SK-N-DZ (cell line): ENCODE measurements around the gene LILRB3. TPM values are rescaled to one million over a fixed set of nuclear protein-coding genes. Genes with fewer than 3 reads are reported as not detected.
"Not testable (repeated sequence)": the region's sequence is repeated elsewhere in the genome, so short reads cannot be mapped to it uniquely, and the experiment has no call there.

Experiments used
- DNase-seq: peaks from one replicate; pipeline ENCODE4 v3.0.0-alpha.2; 2015; ENCODE audit warnings: low spot score
- polyA plus RNA-seq, 2 experiments: library from polyadenylated mRNA; depleted of rRNA; stranded (reverse); fragments of >200 nt; gene quantifications; 2 replicates each; pipeline ENCODE4 v1.2.3, GENCODE V29; 2014

LILRB3 gene
- not detected in 2 replicates for polyA plus RNA-seq (2014; cell fraction: cytosol; rRNA removed)
- not detected in 2 replicates for polyA plus RNA-seq (2014; cell fraction: nucleus; rRNA removed)

DNA sequence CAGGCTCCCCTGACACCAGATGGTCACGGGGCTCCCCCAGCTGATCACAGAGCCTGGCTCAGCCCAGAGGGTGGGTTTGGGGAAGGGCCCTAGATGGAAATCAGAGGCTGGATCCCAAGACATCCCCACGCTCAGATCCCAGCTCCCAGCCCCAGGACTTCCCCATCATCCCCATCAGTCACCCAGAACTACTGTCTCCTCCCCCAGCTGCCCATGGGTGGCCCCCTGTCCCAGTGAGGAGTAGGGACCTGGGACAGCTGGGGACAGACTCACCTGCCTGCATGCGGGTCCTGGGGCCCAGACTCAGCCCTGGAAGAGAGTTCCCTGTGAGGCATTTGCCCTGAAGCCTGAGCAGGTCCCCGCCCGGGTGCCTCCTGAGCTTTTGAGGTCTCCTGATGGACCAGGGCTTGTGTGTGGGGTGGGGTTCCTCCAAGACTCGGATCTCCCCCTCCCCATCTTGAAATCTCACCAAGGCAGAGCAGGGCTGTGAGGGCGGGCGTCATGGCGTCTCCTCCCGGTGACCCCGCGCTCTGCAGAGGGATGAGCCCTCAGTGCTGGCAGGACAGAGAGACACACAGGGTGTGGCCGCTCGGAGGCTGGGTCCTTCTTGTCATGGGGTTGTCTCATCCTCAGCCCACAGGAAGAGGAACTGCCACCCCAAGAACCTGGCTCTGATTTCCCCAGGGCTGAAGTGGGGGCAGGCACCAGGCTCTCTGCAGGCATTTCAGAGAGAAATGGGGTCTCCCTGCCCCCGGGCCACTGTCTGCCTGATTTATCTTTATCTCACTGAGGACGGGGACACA lies at the start of gene LILRB3:
Gene LILRB3 (minus strand): TSS at position 534 of the 803 bp plus-strand sequence. CDS start 31 bp downstream, at position 503.
- DNase-seq = not testable (repeated sequence)

DNA sequence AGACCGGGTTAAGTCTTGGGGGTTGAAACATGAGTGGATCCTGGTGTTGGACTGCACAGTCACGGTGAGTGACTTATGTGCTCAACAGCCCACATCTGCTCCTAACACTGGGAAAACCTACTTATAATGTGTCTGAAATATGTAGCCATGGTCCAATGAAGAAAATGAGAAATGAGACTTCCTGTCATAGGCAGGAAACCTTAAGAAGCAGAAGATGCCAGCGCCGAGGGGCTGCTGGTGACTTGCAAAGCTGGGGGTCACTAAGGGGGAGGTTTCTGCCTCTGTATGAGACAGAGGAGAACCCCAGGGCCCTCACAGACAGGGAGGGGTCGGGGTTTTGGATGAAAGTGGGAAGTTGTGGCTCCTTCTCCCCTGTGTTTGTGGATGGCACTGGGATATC lies 49.4 kb upstream of the LILRB3 start:
- DNase-seq = not testable (repeated sequence)

DNA sequence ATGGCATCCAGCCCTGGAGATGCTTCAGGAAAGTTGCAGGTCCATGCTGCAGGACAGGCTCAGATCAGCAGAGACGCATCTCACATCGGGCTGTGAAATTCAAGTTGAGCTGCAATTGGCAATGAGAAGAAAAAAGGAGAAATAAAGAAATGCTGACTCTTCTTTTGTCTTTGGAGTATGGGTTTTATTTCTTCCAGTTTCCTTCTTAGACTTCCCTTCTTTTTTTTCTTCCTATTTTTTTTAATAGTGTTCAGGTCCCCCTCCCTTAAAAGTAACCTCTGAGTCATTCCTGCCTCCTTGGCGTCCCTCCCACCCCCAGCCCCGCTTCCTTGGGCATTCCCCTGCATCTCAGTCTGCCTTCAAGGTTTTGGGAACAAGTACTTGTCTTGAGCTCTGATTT lies 48.8 kb upstream of the LILRB3 start:
- DNase-seq = not testable (repeated sequence)

DNA sequence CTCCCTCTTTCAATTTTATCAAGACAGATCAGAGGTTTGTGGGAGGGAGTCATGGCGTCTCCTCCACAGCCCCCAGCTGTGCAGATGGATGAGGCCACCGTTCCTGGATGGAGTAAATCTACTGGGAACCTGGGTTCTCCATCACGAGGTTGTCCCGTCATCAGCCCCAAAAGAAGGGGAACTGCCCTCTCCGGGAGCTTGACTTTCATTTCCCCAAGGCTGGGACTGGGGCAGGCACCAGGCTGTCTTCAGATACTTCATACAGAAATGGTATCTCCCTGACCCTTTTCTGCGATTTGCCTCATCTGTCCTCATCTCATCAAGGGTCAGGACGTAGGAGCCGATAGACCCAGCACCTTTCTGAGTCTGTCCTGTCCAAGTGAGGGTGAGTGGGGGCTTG lies 48.3 kb upstream of the LILRB3 start:
- no peak for DNase-seq

DNA sequence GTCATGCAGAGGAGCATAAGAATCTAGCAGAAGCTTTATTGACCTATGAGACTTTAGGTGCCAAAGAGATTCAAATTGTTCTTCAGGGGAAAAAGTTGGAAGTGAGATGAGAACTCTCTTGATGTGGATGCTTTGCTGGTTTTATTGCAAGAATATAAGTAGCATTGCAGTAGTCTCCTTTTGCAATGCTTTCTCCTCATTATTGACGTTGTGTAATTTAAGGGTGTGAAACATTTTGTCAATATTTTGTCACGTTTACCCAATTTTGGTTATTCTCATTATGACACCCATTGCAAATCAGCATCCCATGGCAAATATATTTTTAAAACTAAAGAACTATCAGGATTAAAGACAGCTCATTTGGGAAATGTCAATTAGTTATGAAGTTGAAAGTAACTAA lies 46.1 kb upstream of the LILRB3 start:
- no peak for DNase-seq

DNA sequence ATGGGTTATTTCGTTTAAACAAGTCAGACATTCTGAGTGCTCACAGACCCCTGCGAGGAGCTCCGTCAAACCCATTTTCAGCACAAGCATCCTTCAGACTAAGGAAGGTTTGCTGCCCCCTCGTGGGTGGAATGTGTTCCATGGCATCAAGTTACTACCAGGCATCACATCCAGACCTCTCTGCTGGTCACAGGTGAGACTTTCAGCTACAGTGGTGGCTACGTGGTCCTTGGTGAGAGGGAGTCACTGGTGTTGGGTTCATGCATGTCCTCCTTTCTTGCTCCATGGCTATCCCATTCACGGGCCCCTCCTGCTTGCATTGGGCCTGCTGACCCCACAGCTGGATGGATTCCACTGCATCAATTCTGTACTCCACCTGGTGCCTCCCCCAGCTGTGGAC lies 43.3 kb upstream of the LILRB3 start:
- peak; percentile 52 for DNase-seq

DNA sequence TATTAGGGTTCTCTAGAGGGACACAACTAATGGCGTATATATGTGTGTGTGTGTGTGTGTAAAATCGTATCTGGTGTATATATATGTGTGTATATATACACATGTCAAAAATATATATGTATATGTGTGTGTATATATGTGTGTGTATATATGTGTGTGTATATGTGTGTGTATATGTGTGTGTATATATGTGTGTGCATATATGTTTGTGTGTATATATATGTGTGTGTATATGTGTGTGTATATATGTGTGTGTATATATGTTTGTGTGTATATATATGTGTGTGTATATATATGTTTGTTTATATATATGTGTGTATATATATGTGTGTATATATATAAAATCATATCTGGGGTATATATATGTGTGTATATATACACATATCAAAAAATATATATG lies 39.7 kb upstream of the LILRB3 start:
- DNase-seq = no peak

DNA sequence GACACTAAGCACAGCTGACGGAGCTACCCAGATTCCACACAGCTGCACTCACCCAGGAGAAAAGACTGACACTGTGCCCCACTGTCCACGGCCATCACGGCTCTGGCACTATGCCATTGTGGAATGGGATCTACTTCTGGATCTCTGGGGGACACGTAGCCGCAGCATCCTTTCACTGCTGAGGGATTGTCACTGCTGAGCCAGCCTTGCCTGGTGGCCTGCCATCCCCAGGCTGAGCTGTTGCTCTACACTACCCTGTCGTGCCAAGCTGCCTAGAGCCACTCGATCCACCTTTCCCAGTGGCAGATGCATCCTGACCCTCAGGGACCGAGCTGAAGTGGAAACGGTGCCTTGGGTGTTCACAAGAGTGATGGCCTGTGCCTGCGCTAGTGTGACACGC lies 39.3 kb upstream of the LILRB3 start:
- DNase-seq = no peak

DNA sequence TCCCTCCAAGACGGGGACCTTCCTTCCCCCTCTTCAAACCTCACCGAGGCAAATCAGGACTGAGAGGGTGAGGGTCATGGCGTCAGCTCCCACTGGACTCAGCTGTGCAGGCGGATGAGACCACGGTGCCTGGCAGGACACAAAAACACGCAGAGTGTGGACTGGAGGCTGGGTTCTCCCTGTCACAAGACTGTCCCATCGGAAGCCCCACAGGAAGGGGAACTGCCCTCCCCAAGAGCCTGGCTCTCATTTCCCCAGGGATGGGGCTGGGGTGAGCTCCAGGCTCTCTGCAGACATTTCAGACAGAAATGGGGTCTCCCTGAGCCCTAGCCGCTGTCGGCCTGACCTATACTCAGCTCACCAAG lies 34.3 kb upstream of the LILRB3 start, which contains the start of gene LILRB5:
Gene LILRB5 (minus strand): TSS at position 158 of the 365 bp plus-strand sequence. CDS start 80 bp downstream, at position 78.
- no peak for DNase-seq

DNA sequence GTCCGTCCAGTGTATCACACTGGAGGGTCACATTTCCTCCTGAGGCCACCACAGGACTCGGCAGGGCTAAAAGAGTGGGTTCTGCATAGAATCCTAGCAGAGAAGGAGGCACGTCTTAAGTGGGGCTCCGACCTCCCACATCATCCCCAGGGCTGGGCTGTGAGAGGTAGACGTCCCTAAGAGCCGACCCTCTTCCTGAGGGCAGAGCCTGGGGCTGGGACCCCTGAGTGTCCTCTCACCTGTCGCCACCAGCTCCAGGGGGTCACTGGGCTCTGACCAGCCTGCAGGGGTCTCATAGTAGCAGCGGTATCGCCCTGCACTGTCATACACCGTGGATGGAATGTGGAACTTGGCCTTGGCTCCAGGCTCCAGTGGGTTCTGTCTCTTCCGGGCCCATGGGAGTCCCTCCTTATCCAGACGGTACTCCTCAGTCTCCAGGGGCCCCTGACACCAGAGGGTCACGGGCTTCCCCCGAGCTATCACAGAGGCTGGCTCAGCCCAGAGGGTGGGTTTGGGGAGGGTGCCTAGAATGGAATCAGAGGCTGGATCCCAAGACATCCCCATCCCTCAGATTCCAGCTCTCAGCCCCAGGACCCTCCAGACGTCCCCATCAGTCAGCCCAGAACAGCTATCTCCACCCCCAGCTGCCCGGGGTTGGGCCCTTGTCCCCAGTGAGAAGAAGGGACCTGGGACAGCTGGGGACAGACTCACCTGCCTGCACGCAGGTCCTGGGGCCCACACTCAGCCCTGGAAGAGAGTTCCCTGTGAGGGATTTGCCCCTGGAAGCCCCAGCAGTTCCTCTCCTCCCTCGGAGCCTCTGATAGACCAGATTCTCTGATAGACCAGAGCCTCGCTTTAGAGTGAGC lies 33.7 kb upstream of the LILRB3 start:
- no peak for DNase-seq

DNA sequence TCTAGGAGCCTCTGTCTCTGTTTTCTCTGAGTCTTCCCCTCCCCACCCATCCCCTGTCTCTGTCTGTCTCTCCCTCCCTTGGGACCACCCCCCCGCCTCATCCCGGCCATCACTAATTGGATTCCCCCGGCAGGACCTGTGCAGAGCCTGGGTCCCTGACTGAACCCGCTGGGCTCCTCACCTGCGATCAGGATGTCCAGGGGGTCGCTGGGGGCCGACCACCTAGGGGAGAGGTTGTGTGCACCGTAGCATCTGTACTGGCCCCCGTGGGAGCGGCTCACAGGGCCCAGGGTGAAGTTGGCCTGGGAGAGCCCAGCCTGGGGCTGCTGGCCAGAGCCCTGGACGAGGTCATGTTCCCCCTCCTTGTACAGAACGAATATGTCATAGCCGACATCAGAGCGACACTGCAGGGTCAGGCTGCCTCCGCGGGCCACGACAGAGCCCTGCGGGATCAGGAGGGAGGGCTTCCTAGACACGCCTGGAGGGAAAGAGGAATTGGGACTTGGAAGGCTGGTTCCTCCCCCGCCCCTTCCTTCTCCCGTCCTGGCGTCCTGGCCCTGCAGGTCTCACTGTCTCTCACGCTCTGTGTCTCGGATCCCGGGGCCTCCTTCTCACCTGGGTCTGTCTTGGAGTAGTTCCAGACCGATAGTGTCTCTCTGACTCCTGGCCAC lies 32.4 kb upstream of the LILRB3 start:
- no peak for DNase-seq

DNA sequence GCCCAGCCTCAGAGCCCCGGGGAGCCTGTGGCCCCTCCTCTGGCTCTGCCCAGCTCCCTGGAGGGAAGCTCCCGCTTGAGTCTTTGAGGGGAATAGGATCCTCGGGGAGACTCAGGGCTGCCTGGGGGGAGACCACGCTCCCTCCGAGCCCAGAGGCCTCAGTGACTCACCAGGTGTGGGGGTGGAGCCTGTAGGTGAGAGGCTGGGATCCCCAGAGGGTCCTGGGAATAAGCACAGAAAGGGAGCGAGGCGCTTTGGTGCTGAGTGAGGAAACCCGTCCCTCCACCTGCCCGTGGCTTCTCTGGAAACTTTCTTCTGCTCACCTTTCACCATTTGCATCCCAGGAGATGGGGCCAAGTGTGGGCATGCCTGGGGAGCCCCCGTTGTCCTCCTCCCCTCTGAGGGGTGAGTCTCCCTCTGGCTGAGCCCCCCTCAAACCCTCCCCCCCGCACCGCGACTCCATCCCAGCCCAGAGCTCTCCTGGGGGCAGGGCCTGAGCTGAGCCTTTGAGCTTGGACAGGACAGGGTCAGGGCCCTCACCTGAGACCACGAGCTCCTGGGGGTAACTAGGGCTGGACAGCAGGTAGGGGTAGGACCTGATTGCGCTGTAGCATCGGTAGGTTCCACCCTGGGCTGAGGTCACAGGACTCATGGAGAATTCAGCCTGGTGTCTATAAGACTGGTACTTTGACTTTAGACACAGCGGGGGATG lies 31.5 kb upstream of the LILRB3 start:
- DNase-seq = no peak

DNA sequence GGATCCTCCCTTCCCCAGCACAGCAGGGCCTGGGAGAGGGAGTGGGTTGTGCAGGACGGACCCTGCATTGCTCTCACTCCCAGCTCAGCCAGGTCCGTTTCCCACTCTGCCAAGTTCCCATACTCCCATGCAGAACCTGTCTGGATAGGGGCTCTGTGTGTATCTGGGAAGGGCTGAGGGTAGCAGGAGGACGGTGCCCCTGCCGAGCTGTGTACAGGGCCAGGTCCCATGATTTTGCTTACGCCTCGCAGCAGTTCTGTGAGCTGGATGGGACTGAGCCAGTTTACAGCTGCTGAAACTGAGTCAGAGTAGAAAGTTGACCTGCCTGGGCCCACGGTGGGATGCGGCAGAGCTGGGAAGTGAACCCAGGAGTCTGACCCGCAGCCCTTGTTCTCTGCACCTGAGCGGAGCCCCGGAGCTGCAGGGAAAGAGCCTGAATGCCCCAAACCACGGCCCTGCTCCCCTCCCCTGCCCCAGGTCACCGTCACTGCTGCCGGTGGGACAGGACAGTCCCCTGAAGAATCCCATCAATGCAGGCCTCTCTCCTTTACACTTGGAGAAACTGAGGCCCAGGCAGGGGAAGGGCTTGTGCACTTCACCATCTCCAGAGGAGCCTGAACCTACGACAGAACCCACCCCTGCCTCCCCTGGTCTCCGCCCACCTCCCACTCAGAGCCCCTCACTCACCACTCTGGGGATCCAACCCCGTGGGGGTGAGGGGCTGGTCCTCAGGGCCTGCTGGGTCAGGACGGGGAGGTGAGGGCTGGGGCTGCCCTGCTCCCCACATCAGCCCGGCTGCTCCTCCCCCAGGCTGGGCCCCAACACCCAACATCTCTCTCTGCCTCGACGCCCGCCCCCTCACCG lies 30.8 kb upstream of the LILRB3 start:
- no peak for DNase-seq

DNA sequence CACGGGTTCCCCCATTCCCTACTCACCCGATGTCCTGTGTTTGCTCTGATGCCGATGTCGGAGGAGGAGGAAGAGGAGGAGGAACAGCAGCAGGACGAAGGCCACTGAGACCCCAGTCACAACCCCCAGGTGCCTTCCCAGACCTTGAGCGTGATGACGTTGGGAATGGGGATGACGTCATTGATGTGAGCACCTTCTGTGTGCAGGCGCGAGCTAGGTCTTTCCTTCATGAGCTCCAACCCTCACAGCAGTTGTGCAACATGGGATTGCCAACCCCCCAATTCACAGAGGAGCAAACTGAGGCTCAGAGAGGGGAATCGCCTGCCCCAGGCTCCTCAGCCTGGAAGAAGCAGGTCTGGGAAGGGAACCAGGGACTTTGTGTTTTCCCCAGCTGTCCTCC lies 30.0 kb upstream of the LILRB3 start:
- DNase-seq = no peak

DNA sequence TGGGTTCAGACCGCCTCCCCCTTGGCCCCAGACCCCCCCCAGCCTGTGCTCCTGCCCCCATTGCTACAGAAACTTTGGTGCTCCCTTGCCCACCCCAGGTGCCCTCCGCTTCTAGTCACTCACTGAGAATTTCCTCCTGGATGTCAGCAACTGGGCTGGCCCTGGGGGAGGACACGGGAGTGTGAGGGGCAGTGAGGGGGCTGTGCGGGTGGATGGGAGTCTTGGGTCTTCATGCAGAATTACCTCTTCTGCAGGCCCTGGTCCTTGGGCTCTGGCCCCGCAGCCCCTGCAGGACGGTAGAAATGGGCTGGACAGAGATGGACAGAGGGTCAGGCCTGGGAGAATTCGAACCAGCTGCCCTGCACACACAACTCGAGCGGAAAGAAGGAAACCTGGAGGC lies 29.4 kb upstream of the LILRB3 start:
- DNase-seq = no peak

DNA sequence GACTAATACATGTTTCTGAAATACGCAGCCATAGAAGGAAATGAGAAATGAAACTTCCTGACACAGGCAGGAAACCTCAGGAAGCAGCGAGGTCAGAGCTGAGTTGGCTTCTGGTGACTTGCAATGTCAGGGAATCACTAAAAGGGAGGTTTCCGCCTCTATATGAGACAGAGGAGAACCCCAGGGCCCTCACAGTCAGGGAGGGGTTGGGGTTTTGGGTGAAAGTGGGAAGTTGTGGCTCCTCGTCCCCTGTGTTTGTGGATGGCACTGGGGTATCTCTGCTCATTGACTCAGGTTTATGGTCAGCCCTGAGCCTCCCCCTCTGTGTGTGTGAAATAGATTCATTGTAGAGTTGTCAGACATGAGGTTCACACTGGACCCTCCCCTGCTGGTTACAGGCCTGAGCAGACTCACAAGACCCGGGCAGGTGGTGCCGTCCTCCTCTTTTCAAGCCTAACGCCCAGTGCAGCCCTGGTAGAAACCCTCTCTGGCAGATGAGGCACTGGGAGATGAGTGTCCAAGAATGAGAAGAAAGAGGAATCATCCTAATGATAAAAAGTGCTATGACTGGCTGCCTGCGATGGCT lies 25.3 kb upstream of the LILRB3 start:
- DNase-seq = no peak

DNA sequence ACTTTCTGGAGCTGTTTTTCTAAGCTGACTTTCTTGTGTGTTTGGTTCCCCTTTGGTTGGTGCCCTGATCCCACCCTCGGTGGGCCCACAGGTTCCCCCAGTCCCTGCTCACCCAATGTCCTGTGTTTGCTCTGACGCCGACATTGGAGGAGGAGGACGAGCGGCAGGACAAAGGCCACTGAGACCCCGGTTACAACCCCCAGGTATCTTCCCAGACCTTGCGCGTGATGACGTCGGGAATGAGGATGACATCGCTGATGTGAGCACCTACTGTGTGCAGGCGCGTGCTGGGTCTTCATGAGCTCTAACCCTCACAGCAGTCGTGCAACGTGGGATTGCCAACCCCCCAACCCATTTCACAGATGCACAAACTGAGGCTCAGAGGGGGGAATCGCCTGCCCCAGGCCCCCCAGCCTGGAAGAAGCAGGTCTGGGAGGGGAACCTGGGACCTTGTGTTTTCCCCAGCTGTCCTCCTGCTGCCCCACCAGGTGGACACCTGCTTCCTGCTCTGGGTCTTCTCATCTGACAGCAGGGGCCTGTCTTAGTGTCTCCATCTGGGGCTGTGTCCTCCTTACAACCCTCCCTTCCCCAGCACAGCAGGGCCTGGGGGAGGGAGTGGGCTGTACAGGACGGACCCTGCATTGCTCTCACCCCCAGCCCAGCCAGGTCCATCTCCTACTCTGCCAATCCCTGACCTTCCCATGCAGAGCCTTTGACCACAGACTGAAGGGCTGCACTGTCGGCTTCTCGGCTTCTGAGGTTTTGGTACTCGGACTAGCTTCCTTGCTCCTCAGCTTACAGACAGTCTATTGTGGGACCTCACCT lies 24.5 kb upstream of the LILRB3 start:
- no peak for DNase-seq

DNA sequence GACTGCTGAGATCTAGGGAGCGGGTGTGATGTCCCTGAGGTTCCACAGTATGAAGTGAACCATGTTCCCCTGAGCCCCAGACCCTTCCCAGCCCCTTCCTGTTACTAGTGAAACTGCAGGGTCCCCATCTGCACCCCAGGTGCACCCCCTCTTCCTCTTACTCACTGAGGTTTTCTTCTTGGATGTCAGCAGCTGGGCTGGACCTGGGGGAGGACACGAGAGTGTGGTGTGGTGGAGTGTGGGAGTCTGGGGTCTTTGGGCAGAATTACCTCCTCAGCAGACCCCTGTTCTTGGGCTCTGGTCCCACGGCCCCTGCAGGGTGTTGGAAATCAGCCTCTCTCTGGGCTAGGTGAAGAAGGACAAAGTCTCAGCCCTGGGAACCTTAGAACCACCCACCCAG lies 23.1 kb upstream of the LILRB3 start:
- no peak for DNase-seq

DNA sequence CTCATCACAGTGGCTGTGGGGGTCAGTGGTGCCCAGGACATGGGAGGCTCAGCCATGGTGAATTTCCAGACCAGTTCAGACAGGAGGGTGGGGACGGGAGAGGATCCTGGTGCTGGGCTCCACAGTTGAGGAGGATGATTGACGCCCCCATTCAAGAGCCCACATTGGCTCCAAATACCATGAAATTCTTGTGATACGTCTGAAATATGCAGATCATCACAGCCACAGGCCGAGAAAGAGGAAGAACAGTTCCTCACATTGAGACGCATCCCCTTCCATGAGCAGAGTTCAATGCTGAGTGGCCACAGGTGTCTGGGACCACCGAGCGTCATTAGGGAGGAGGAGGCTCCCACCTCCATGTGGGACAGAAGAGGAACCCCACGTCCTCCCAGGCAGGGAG lies 21.0 kb upstream of the LILRB3 start:
- not testable (repeated sequence) for DNase-seq
